ENCODE results near the gene UBE2Q2. TPM values are rescaled to one million over a fixed set of nuclear protein-coding genes. Genes with fewer than 3 reads are reported as not detected.

UBE2Q2 gene
- polyA plus RNA-seq, 1 donor (not counting 4 experiments of a cell fraction or from before 2014, with no cell fraction given), result 33.9 TPM

GRCh38 chr15:75947092-75947491 lies 103.8 kb downstream of the UBE2Q2 start:
- Histone ChIP-seq H2AFZ (ENCODE audit: control insufficient read depth, low read length) (peak overlapping the region; percentile 61), H3K4me3 (ENCODE audit: control insufficient read depth in 2 of 3, extremely low read depth in 1 of 3, insufficient read depth in 2 of 3, low read depth in 1 of 3, low read length in 3 of 3) (peak overlapping the region in 1 of 3 experiments; percentile 18), H3K4me1 (ENCODE audit: control insufficient read depth, extremely low read depth, insufficient read depth, low read length) (peaks cover 22% of the 10 kb centered on the region), H3K27ac (ENCODE audit: control insufficient read depth, insufficient read depth, low read length) (peak overlapping the region; percentile 78), H3K9me1 (ENCODE audit: control insufficient read depth, extremely low read depth, insufficient read depth, low read length) (no peaks in the 10 kb centered on the region), H3K27me3 (ENCODE audit: control insufficient read depth, extremely low read depth, insufficient read depth, low read length) (no peaks in the 10 kb centered on the region), H3K79me2 (ENCODE audit: control insufficient read depth, insufficient read depth, low read length) (no peaks in the 10 kb centered on the region), H3K4me2 (ENCODE audit: control insufficient read depth, extremely low read depth, insufficient read depth, low read depth, low read length) (peak overlapping the region; percentile 61), H4K20me1 (ENCODE audit: control insufficient read depth, extremely low read depth, insufficient read depth, low read length) (no peaks in the 10 kb centered on the region), H3K9ac (ENCODE audit: control insufficient read depth, extremely low read depth, insufficient read depth, low read length) (peak overlapping the region; percentile 42), H3K9me3 (ENCODE audit: control insufficient read depth, low read depth, low read length) (no peaks in the 10 kb centered on the region), H3K36me3 (ENCODE audit: control insufficient read depth in 2 of 2, extremely low read depth in 1 of 2, insufficient read depth in 2 of 2, low read length in 2 of 2) (no peaks in the 10 kb centered on the region)
- TF ChIP-seq CTCF (optimal IDR thresholded peaks at IDR 0.05 in 1 of 3, IDR thresholded peaks at IDR 0.05 in 1 of 3, conservative IDR thresholded peaks at IDR 0.05 in 1 of 3; ENCODE audit: extremely low read depth in 1 of 3, insufficient read depth in 2 of 3, low read length in 3 of 3) (no peak), EZH2 (IDR thresholded peaks at IDR 0.05; ENCODE audit: low read length) (no peak)
- peak; percentile 97 for FAIRE-seq
- DNase-seq (ENCODE audit: low read depth, low spot score), result peak; percentile 58
- dilution Hi-C loops (cut with MboI; ENCODE audit: extremely low pct_ligation_motif_present, low sequenced_read_pairs), result no loop called here

GRCh38 chr15:75948761-75949296 lies 105.6 kb downstream of the UBE2Q2 start:
- no peak overlapping the region for H3K4me2 ChIP-seq (ENCODE audit: control insufficient read depth, extremely low read depth, insufficient read depth, low read depth, low read length)
- no peaks in the 10 kb centered on the region for H4K20me1 ChIP-seq (ENCODE audit: control insufficient read depth, extremely low read depth, insufficient read depth, low read length)
- no peak overlapping the region for H2AFZ ChIP-seq (ENCODE audit: control insufficient read depth, low read length)
- FAIRE-seq, result no peak
- no peaks in the 10 kb centered on the region for H3K9me3 ChIP-seq (ENCODE audit: control insufficient read depth, low read depth, low read length)
- H3K9ac ChIP-seq (ENCODE audit: control insufficient read depth, extremely low read depth, insufficient read depth, low read length), result no peak overlapping the region
- dilution Hi-C loops (cut with MboI; ENCODE audit: extremely low pct_ligation_motif_present, low sequenced_read_pairs), result no loop called here
- no peak for DNase-seq (ENCODE audit: low read depth, low spot score)
- no peaks in the 10 kb centered on the region for H3K79me2 ChIP-seq (ENCODE audit: control insufficient read depth, insufficient read depth, low read length)
- TF ChIP-seq CTCF (optimal IDR thresholded peaks at IDR 0.05 in 1 of 3, IDR thresholded peaks at IDR 0.05 in 1 of 3, conservative IDR thresholded peaks at IDR 0.05 in 1 of 3; ENCODE audit: extremely low read depth in 1 of 3, insufficient read depth in 2 of 3, low read length in 3 of 3) (no peak), EZH2 (IDR thresholded peaks at IDR 0.05; ENCODE audit: low read length) (no peak)
- H3K27me3 ChIP-seq (ENCODE audit: control insufficient read depth, extremely low read depth, insufficient read depth, low read length), result no peaks in the 10 kb centered on the region
- no peaks in the 10 kb centered on the region for H3K36me3 ChIP-seq (ENCODE audit: control insufficient read depth in 2 of 2, extremely low read depth in 1 of 2, insufficient read depth in 2 of 2, low read length in 2 of 2)
- no peak overlapping the region for H3K4me3 ChIP-seq (ENCODE audit: control insufficient read depth in 2 of 3, extremely low read depth in 1 of 3, insufficient read depth in 2 of 3, low read depth in 1 of 3, low read length in 3 of 3)
- no peaks in the 10 kb centered on the region for H3K9me1 ChIP-seq (ENCODE audit: control insufficient read depth, extremely low read depth, insufficient read depth, low read length)
- H3K4me1 ChIP-seq (ENCODE audit: control insufficient read depth, extremely low read depth, insufficient read depth, low read length), result peaks cover 22% of the 10 kb centered on the region
- no peak overlapping the region for H3K27ac ChIP-seq (ENCODE audit: control insufficient read depth, insufficient read depth, low read length)

Small RNAs within 50 kb of the gene (small RNA-seq; reads per million reads assigned to genes)
- 0 reads per million in 3 experiments for gene RN7SL510P (ENCODE audit: insufficient read length in 3 of 3, low read depth in 3 of 3, low replicate concordance in 1 of 3)

Other genes starting within 250 kb of the UBE2Q2 start
- 20.7 to 24.9 TPM (median 23.6 TPM) in 3 replicates for gene SNUPN, start 217.7 kb upstream of the UBE2Q2 start, polyA plus RNA-seq
- gene IMP3, start 203.2 kb upstream of the UBE2Q2 start, polyA plus RNA-seq, result 58.1 to 90.0 TPM (median 70.4 TPM) in 3 replicates
- gene SNX33, start 195.5 kb upstream of the UBE2Q2 start, polyA plus RNA-seq, result 21.7 to 32.5 TPM (median 27.0 TPM) in 3 replicates
- 0.67 to 1.9 TPM (median 1.7 TPM) in 3 replicates for gene CSPG4, start 130.6 kb upstream of the UBE2Q2 start, polyA plus RNA-seq
- 31.4 to 68.5 TPM (median 56.4 TPM) in 3 replicates for gene FBXO22, start 60.4 kb downstream of the UBE2Q2 start, polyA plus RNA-seq
- 0.26 to 1.7 TPM (median 0.96 TPM) in 3 replicates for gene NRG4, start 169.0 kb downstream of the UBE2Q2 start, polyA plus RNA-seq
- 0.02 to 0.35 TPM (median 0.03 TPM) in 3 replicates for gene TMEM266, start 216.5 kb downstream of the UBE2Q2 start, polyA plus RNA-seq

Measured in keratinocyte (primary cell).